A549 treated with Mapracorat at 1 μM for 4 hours (cell line): ENCODE data around the gene FXYD7. TPM values are rescaled to one million over a fixed set of nuclear protein-coding genes. Genes with fewer than 3 reads are reported as not detected.

Experiments
- total RNA-seq: library from RNA; stranded (reverse); fragments of 200-300 nt; extraction: Qiagen RNA extraction; gene quantifications from 5 replicates; pipeline ENCODE4 v1.2.3, GENCODE V29; 2022

FXYD7 gene, protein sequence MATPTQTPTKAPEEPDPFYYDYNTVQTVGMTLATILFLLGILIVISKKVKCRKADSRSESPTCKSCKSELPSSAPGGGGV
- 0.28 to 0.65 TPM (median 0.36 TPM) in 3 of 5 replicates, not detected in the others for total RNA-seq

DNA sequence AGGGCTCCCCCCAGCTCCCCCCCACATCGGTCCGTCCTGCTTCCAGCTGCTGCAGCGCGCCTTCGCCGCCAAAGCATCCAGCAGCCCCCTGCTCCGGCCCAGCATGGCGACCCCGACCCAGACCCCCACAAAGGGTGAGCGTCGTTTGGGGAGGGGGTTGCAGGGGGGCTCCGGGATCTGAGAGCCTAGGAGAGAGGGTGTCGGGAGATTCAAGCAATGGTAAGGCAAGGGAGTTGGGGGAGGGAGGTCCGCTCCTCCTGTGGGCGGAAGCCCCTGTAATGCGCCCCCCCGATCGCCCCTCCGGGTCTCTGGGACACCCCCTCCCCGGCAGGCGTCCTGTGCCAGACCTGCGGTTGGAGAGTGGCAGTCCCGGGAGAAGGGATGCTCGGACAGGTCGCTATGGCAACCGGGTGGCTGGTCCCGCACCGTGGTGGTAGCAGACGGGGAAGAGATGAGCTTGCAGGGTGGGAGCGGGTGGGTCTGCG is at the start of gene FXYD7:
Gene FXYD7 (plus strand): TSS at position 25 of the 485 bp plus-strand sequence. CDS start 79 bp downstream, at position 104.

DNA sequence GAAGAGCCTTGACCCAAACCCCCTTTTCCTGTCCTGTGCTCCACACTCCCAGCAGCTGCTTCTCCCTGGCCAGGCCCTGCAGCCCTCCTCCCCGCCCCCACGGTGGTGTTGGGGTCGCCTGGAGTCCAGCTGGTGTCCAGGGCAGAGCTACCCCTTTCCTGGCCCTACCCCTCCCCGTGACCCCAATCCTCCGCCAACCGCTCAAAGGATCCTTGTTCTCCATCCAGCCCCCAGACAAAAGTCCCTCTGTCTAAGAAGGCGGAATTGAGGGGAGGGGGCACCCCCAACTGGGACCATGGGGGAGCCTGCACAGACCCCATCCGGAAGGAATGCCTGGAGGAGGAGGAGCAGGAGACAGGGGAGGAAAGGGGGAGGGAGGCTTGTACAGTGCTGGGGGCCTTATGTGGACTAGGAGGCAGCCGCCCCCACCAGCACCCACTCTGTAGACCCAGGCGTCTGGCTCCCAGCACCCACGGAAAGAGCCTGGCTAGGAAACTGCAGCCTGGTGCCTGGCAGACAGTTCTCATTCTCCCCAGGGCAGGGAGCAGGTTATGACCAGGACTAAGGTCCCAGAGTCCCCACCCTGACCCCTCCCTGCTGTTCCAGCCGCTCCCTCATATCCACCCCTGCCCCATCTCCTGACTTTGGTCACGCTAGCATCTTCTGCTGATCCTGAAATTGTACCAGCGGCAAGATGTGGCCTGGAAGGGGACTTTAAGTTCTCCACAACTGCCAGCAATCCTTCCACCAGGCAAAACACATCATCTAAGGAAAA is 27.7 kb upstream of the FXYD7 start, which contains the start of gene FXYD3:
Gene FXYD3 (plus strand): TSS at position 647 of the 775 bp plus-strand sequence. CDS start 3,554 bp downstream, outside the sequence.

GRCh38 chr19:35134601-35135242 is 8.3 kb upstream of the FXYD7 start, which contains the start of gene LGI4:
Gene LGI4, minus strand, starts transcription at chr19:35135059. Its CDS starts 379 bp downstream, at chr19:35134680.

GRCh38 chr19:35138305-35138892 is 4.7 kb upstream of the FXYD7 start, which contains the start of gene FXYD1:
Gene FXYD1, plus strand, starts transcription at chr19:35138824. Its CDS starts 1,256 bp downstream, at chr19:35140080.

DNA sequence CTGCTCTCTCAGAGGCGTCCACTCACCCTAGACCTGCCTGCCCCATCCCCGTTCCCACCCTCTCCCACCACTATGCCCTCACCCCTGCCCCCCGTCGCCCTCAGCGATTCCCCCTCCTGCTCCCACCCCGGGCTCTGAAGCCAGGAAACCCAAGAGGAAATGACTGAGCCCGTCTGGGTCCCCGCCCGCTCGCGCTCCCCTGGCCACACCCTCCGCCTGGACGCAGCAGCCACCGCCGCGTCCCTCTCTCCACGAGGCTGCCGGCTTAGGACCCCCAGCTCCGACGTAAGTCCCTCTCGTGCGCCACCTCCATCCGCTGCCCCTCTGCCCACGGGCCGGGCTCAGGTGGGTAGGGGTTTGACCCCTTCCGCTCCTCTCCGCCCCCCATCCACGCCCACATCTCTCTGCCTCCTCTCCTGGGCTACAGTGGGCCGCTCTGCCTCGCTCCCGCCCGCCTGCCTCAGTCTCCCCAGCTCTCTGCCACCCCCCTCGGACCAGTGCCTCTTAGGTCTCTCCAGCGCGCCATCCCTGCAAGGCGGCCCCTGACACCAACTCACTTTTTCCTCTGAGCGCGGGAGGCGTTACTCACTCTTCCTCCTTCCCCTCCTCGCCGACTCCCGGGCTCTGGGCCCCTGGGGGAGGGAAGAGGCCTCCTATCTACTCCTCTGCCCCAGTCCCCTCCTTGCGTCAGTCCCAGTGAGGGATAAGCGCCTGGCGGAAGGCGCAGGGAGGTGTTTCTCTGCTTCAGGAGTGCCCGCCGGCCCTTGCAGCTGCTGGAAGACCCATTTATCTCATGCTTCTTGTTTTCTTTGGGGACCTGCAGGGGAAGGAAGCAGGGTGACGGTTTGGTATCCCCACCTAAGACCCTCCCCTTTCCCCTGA is 11.7 kb downstream of the FXYD7 start, which contains the start of gene FXYD5:
Gene FXYD5 (plus strand): TSS at position 211 of the 882 bp plus-strand sequence. CDS start 816 bp downstream, outside the sequence.

Other genes with a start within 250 kb of the FXYD7 start
- 4.1 to 6.4 TPM (median 5.0 TPM) in 5 replicates for gene ZNF30, start 216.4 kb upstream of the FXYD7 start, total RNA-seq
- gene ZNF792, start 179.0 kb upstream of the FXYD7 start, total RNA-seq = 1.4 to 2.0 TPM (median 1.8 TPM) in 5 replicates
- 139 to 157 TPM (median 147 TPM) in 5 replicates for gene GRAMD1A, start 142.9 kb upstream of the FXYD7 start, total RNA-seq
- gene SCN1B, start 112.8 kb upstream of the FXYD7 start, total RNA-seq = 12.5 to 22.6 TPM (median 19.5 TPM) in 5 replicates
- 0.09 to 0.37 TPM (median 0.10 TPM) in 3 of 5 replicates, not detected in the others for gene HPN, start 101.5 kb upstream of the FXYD7 start, total RNA-seq
- gene FXYD3, start 27.4 kb upstream of the FXYD7 start, total RNA-seq = 0.26 to 0.58 TPM (median 0.36 TPM) in 5 replicates
- gene LGI4, start 8.2 kb upstream of the FXYD7 start, total RNA-seq = 0.08 to 0.30 TPM (median 0.17 TPM) in 5 replicates
- gene FXYD1, start 4.4 kb upstream of the FXYD7 start, total RNA-seq = 0.39 to 0.65 TPM (median 0.45 TPM) in 4 of 5 replicates, not detected in the other
- gene FXYD5, start 11.5 kb downstream of the FXYD7 start, total RNA-seq = 196 to 227 TPM (median 204 TPM) in 5 replicates
- gene FAM187B, start 85.5 kb downstream of the FXYD7 start, total RNA-seq = not detected in 5 replicates
- 7.5 to 13.2 TPM (median 10.2 TPM) in 5 replicates for gene LSR, start 105.7 kb downstream of the FXYD7 start, total RNA-seq
- 129 to 167 TPM (median 147 TPM) in 5 replicates for gene USF2, start 125.7 kb downstream of the FXYD7 start, total RNA-seq
- gene HAMP, start 139.3 kb downstream of the FXYD7 start, total RNA-seq = 0.34 TPM in 1 of 5 replicates, not detected in the others
- gene MAG, start 148.9 kb downstream of the FXYD7 start, total RNA-seq = not detected in 5 replicates
- gene CD22, start 185.9 kb downstream of the FXYD7 start, total RNA-seq = 0.85 to 1.8 TPM (median 0.98 TPM) in 5 replicates
- gene FFAR1, start 204.6 kb downstream of the FXYD7 start, total RNA-seq = not detected in 5 replicates
- gene FFAR3, start 215.2 kb downstream of the FXYD7 start, total RNA-seq = 0.09 TPM in 1 of 5 replicates, not detected in the others
- not detected in 5 replicates for gene GPR42, start 227.8 kb downstream of the FXYD7 start, total RNA-seq